ENCODE measurements around the gene TUFT1. TPM values are rescaled to one million over a fixed set of nuclear protein-coding genes. Genes with fewer than 3 reads are reported as not detected.

The TUFT1 gene
- total RNA-seq, 1 donor: 16.3 TPM

DNA sequence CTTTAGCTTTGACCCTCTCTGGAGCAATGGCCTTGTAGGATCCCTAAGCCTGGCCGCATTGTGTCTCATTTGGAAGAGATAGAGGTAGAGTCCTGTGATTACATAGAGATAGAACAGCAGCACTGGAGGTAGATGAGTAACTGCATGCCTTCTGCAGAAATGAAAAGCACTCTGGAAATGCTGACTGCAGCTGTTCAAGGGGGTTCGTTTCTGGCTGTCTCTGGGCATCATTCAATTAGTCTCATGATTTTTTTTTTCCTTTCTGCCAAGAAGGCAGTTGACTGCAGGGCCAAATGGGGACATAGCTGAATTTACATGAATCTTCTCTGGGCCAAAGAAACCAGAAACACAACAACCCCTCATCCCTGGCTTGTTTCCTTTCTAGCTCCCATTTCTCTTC, 43.7 kb downstream of the TUFT1 start:
- H3K27ac ChIP-seq (ENCODE audit: low read depth, low read length): no peak overlapping the region
- no peaks in the 10 kb centered on the region for H3K79me2 ChIP-seq (ENCODE audit: insufficient read depth, low read length)
- H3K9me3 ChIP-seq (ENCODE audit: low read depth, low read length): no peaks in the 10 kb centered on the region
- no peak for DNase-seq (ENCODE audit: insufficient read length, low spot score, missing footprints)
- TF ChIP-seq, protein P1, sequence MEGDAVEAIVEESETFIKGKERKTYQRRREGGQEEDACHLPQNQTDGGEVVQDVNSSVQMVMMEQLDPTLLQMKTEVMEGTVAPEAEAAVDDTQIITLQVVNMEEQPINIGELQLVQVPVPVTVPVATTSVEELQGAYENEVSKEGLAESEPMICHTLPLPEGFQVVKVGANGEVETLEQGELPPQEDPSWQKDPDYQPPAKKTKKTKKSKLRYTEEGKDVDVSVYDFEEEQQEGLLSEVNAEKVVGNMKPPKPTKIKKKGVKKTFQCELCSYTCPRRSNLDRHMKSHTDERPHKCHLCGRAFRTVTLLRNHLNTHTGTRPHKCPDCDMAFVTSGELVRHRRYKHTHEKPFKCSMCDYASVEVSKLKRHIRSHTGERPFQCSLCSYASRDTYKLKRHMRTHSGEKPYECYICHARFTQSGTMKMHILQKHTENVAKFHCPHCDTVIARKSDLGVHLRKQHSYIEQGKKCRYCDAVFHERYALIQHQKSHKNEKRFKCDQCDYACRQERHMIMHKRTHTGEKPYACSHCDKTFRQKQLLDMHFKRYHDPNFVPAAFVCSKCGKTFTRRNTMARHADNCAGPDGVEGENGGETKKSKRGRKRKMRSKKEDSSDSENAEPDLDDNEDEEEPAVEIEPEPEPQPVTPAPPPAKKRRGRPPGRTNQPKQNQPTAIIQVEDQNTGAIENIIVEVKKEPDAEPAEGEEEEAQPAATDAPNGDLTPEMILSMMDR (IDR thresholded peaks at IDR 0.05; ENCODE audit: extremely low read depth, low read depth, low read length): no peak
- no peaks in the 10 kb centered on the region for H4K20me1 ChIP-seq (ENCODE audit: insufficient read depth, low read length)
- H2AFZ ChIP-seq (ENCODE audit: low read length): no peak overlapping the region
- H3K4me1 ChIP-seq (ENCODE audit: insufficient read depth, low read length): peaks cover 8% of the 10 kb centered on the region
- H3K36me3 ChIP-seq (ENCODE audit: insufficient read depth, low read length): peaks cover 43% of the 10 kb centered on the region
- H3K4me2 ChIP-seq (ENCODE audit: insufficient read depth, low read length): no peak overlapping the region
- no peak overlapping the region for H3K4me3 ChIP-seq (ENCODE audit: insufficient read depth, low read length)
- no peaks in the 10 kb centered on the region for H3K27me3 ChIP-seq (ENCODE audit: insufficient read depth, low read length)

DNA sequence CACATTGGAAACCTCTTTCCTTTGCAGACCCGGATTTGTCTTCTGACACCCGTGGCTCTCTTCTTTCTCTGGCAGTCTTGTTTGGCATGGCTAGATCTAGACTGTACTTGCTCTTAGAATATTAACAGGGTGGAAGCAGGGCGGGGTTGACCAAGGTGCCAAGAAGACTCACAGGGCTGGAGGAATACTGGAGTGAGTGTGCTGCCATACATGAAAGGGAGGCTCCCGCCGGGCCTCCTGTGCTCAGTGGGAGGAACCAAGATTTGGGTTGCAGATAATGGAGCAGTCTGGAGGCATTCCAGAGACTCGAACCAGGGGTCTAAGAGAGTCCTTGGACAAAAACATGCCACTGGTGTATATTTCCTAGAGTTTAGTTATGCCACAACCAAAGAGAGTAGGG, 44.2 kb downstream of the TUFT1 start:
- DNase-seq (ENCODE audit: insufficient read length, low spot score, missing footprints): no peak
- Histone ChIP-seq H3K4me3 (ENCODE audit: insufficient read depth, low read length) (no peak overlapping the region), H2AFZ (ENCODE audit: low read length) (no peak overlapping the region), H3K79me2 (ENCODE audit: insufficient read depth, low read length) (no peaks in the 10 kb centered on the region), H3K9me3 (ENCODE audit: low read depth, low read length) (no peaks in the 10 kb centered on the region), H3K4me1 (ENCODE audit: insufficient read depth, low read length) (peaks cover 4% of the 10 kb centered on the region), H3K27me3 (ENCODE audit: insufficient read depth, low read length) (no peaks in the 10 kb centered on the region), H4K20me1 (ENCODE audit: insufficient read depth, low read length) (no peaks in the 10 kb centered on the region), H3K36me3 (ENCODE audit: insufficient read depth, low read length) (peaks cover 38% of the 10 kb centered on the region), H3K4me2 (ENCODE audit: insufficient read depth, low read length) (no peak overlapping the region), H3K27ac (ENCODE audit: low read depth, low read length) (no peak overlapping the region)
- TF ChIP-seq, protein P1 (IDR thresholded peaks at IDR 0.05; ENCODE audit: extremely low read depth, low read depth, low read length): no peak

DNA sequence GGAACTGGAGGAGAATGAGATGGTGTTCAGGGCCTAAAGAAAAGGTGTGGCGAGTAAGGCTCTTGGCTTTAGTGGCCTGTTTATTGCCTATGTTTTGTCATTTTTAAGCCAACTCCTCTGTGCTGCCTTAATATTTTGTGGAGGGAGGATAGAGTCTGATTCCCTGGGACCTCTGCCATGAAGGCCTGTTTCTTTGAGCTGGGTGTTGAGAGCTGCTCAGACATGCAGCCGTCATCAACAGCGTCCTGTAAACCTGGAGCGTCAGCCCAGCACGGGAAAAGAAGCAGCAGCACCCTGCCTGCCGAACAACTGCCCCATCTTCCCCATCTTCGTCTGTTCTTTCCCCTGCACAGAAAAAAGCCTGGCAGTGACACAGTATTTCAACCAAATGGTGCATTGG, 44.7 kb downstream of the TUFT1 start:
- TF ChIP-seq, protein P1 (IDR thresholded peaks at IDR 0.05; ENCODE audit: extremely low read depth, low read depth, low read length): no peak
- H3K4me1 ChIP-seq (ENCODE audit: insufficient read depth, low read length): no peaks in the 10 kb centered on the region

DNA sequence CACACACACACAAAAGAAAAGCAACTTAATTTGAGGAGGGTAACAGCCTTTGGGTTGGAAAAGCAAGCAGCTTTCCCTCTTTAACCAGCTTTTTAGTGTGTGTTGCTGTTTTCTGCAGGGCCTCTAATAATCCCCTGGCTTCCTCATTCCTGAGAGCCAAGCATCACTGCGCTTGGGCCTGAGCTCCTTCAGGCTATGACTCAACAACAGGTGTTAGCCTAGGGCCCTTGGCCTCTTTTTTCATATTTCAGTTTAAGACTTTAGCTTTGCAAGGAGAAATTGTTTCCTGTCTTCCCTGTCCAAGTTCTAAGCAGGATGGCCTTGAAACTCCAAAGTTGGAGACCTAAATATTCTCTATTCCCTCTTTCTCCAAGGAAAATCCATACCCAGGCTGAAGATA, 45.5 kb downstream of the TUFT1 start:
- no peak overlapping the region for H3K27ac ChIP-seq (ENCODE audit: low read depth, low read length)
- no peaks in the 10 kb centered on the region for H3K79me2 ChIP-seq (ENCODE audit: insufficient read depth, low read length)
- H3K36me3 ChIP-seq (ENCODE audit: insufficient read depth, low read length): peaks cover 29% of the 10 kb centered on the region
- no peaks in the 10 kb centered on the region for H4K20me1 ChIP-seq (ENCODE audit: insufficient read depth, low read length)
- H3K9me3 ChIP-seq (ENCODE audit: low read depth, low read length): peaks cover under 1% of the 10 kb centered on the region
- TF ChIP-seq, protein P1 (IDR thresholded peaks at IDR 0.05; ENCODE audit: extremely low read depth, low read depth, low read length): no peak
- no peaks in the 10 kb centered on the region for H3K27me3 ChIP-seq (ENCODE audit: insufficient read depth, low read length)
- H3K4me3 ChIP-seq (ENCODE audit: insufficient read depth, low read length): no peak overlapping the region
- no peak overlapping the region for H2AFZ ChIP-seq (ENCODE audit: low read length)
- DNase-seq (ENCODE audit: insufficient read length, low spot score, missing footprints): no peak
- H3K4me1 ChIP-seq (ENCODE audit: insufficient read depth, low read length): no peaks in the 10 kb centered on the region
- H3K4me2 ChIP-seq (ENCODE audit: insufficient read depth, low read length): no peak overlapping the region

More for the DNA sequence above, 44.7 kb downstream of the TUFT1 start:
- no peaks in the 10 kb centered on the region for H4K20me1 ChIP-seq (ENCODE audit: insufficient read depth, low read length)
- H3K79me2 ChIP-seq (ENCODE audit: insufficient read depth, low read length): no peaks in the 10 kb centered on the region
- no peak overlapping the region for H3K4me2 ChIP-seq (ENCODE audit: insufficient read depth, low read length)
- H3K36me3 ChIP-seq (ENCODE audit: insufficient read depth, low read length): peaks cover 33% of the 10 kb centered on the region
- DNase-seq (ENCODE audit: insufficient read length, low spot score, missing footprints): no peak
- no peak overlapping the region for H3K4me3 ChIP-seq (ENCODE audit: insufficient read depth, low read length)
- H3K27ac ChIP-seq (ENCODE audit: low read depth, low read length): no peak overlapping the region
- H3K27me3 ChIP-seq (ENCODE audit: insufficient read depth, low read length): no peaks in the 10 kb centered on the region
- H2AFZ ChIP-seq (ENCODE audit: low read length): no peak overlapping the region
- no peaks in the 10 kb centered on the region for H3K9me3 ChIP-seq (ENCODE audit: low read depth, low read length)
